B cell (primary cell): Measurements from ENCODE around the gene LRP1-AS. TPM values are rescaled to one million over a fixed set of nuclear protein-coding genes. Genes with fewer than 3 reads are reported as not detected.
"Not testable (repeated sequence)": the region's sequence is repeated elsewhere in the genome, so short reads cannot be mapped to it uniquely, and the experiment has no call there.

Experiments used
- ATAC-seq: fragments of 200-7000 bp; cut with Tn5 transposase; one replicate; pipeline ENCODE4 v1.10.0; 2021; ENCODE audit warnings: low read depth, mild to moderate bottlenecking, moderate number of reproducible peaks, moderate library complexity
- CTCF ChIA-PET: fragments of 350-600 bp; sonication (Branson Sonifier 250); formaldehyde crosslinking; loops from one replicate; lab custom pipeline; 2021; ENCODE audit warnings: antibody characterized with exemption, inconsistent platforms; lab: Charles Lee
- POLR2A ChIA-PET: fragments of 350-600 bp; sonication (Branson Sonifier 250); formaldehyde crosslinking; loops from one replicate; lab custom pipeline; 2021; ENCODE audit warnings: antibody characterized with exemption; lab: Charles Lee
- DNase-seq: peaks from one replicate; pipeline ENCODE4 v3.0.0; 2013
- H2AFZ ChIP-seq: 2 replicates; pipeline ENCODE4 v1.6.1; 2012; ENCODE audit warnings: mild to moderate bottlenecking, low read depth, low read length; ENCODE audit not compliant: insufficient read depth, poor library complexity, severe bottlenecking
- H3K27ac ChIP-seq, 2 donors: 1 replicate in 1 of 2; 2 replicates in 1 of 2; pipeline ENCODE4 v1.5.1; 2012 to 2013; ENCODE audit warnings: low read length in 2 of 2, mild to moderate bottlenecking in 2 of 2, moderate library complexity in 1 of 2
- H3K27me3 ChIP-seq, 4 experiments: fragments of 200-600 bp in 1 of 4; sonication (generic) in 1 of 4; replicated peaks in 1 of 4; 1 replicate in 2 of 4; 2 replicates in 2 of 4; pipeline versions ENCODE4 v1.6.1 to v1.7.0; 2013 to 2016; ENCODE audit warnings: low read length in 3 of 4, mild to moderate bottlenecking in 2 of 4, mixed read lengths in 1 of 4, moderate library complexity in 1 of 4; ENCODE audit not compliant: insufficient read depth in 4 of 4, control insufficient read depth in 3 of 4; ENCODE audit errors: control extremely low read depth in 1 of 4
- H3K36me3 ChIP-seq, 2 experiments: replicated peaks in 1 of 2; 1 replicate in 1 of 2; 2 replicates in 1 of 2; pipeline versions ENCODE4 v1.6.1 to v1.7.1; 2013; ENCODE audit warnings: low read length in 1 of 2; ENCODE audit not compliant: insufficient read depth in 2 of 2, control insufficient read depth in 1 of 2; ENCODE audit errors: control extremely low read depth in 1 of 2, extremely low read depth in 1 of 2
- H3K4me1 ChIP-seq, 2 donors: fragments of 200-600 bp in 1 of 2; sonication (generic) in 1 of 2; 1 replicate in 1 of 2; 2 replicates in 1 of 2; pipeline versions ENCODE4 v1.5.1 to v1.6.1; 2013 to 2017; ENCODE audit warnings: low read length in 2 of 2; ENCODE audit not compliant: control insufficient read depth in 2 of 2, insufficient read depth in 2 of 2
- H3K4me2 ChIP-seq: replicated peaks from 2 replicates; pipeline ENCODE3; 2012; ENCODE audit warnings: mild to moderate bottlenecking, low read depth, low read length; ENCODE audit not compliant: poor library complexity, severe bottlenecking
- H3K4me3 ChIP-seq, 5 experiments: fragments of 200-600 bp in 1 of 5; sonication (generic) in 1 of 5; 1 replicate in 3 of 5; 2 replicates in 2 of 5; pipeline versions ENCODE4 v1.5.1 to v1.7.0; 2011 to 2016; ENCODE audit warnings: low read length in 4 of 5, mild to moderate bottlenecking in 4 of 5, low read depth in 2 of 5, control low read depth in 1 of 5, moderate library complexity in 1 of 5; ENCODE audit not compliant: insufficient read depth in 1 of 5; ENCODE audit errors: control extremely low read depth in 1 of 5, extremely low read depth in 1 of 5
- H3K79me2 ChIP-seq: fragments of 200-600 bp; sonication (generic); one replicate; pipeline ENCODE4 v1.6.0; 2016; ENCODE audit warnings: low read length; ENCODE audit not compliant: control insufficient read depth, insufficient read depth
- H3K9ac ChIP-seq: fragments of 200-600 bp; sonication (generic); 2 replicates; pipeline ENCODE4 v1.6.1; 2017; ENCODE audit warnings: mild to moderate bottlenecking, low read length, moderate library complexity
- H3K9me3 ChIP-seq, 3 donors: one replicate each; pipeline versions ENCODE4 v1.6.1 to v1.7.1; 2013; ENCODE audit warnings: low read length in 2 of 3; ENCODE audit not compliant: control insufficient read depth in 2 of 3, insufficient read depth in 1 of 3; ENCODE audit errors: control extremely low read depth in 1 of 3
- H4K20me1 ChIP-seq: 2 replicates; pipeline ENCODE4 v1.6.0; 2012; ENCODE audit warnings: mild to moderate bottlenecking, low read length; ENCODE audit not compliant: insufficient read depth, control insufficient read depth, poor library complexity, severe bottlenecking
- H3K27ac Mint-ChIP-seq: one replicate; pipeline ENCODE4 v1.8.0; 2021; ENCODE audit warnings: mixed read lengths
- H3K27me3 Mint-ChIP-seq: one replicate; pipeline ENCODE4 v1.8.0; 2021; ENCODE audit warnings: mixed read lengths
- H3K4me1 Mint-ChIP-seq: one replicate; pipeline ENCODE4 v1.8.0; 2021; ENCODE audit warnings: mixed read lengths
- H3K4me3 Mint-ChIP-seq: one replicate; pipeline ENCODE4 v1.8.0; 2021; ENCODE audit warnings: mixed read lengths
- H3K9me3 Mint-ChIP-seq: one replicate; pipeline ENCODE4 v1.8.0; 2022; ENCODE audit warnings: mixed read lengths; ENCODE audit not compliant: insufficient read depth
- EZH2 ChIP-seq: IDR thresholded peaks from 2 replicates; pipeline ENCODE4 v1.6.1; 2012; ENCODE audit warnings: borderline replicate concordance, low read depth, mild to moderate bottlenecking, moderate library complexity, low read length; ENCODE audit not compliant: insufficient read depth, poor library complexity, severe bottlenecking
- WGBS: methylation state at CpG from one replicate; pipeline ENCODE4 v1.1.5; 2013; ENCODE audit warnings: missing lambda C conversion rate; ENCODE audit not compliant: insufficient coverage; 5-methylcytosine and 5-hydroxymethylcytosine counted together
- intact Hi-C: fragments of 100-400 bp; cut with micrococcal nuclease; formaldehyde crosslinking; loops from one replicate; pipeline ENCODE4 v1.10.0; 2022
- polyA plus RNA-seq: library from polyadenylated mRNA; depleted of rRNA; stranded (reverse); fragments of >200 nt; gene quantifications from 2 replicates; pipeline ENCODE4 v1.2.3, GENCODE V29; 2012
- total RNA-seq, 2 donors: library from RNA; stranded (reverse); fragments of 120-200 nt in 1 of 2; gene quantifications; 1 replicate in 1 of 2; 2 replicates in 1 of 2; pipeline versions ENCODE4 v1.2.3 to v1.2.4, GENCODE V29; 2013 to 2022

LRP1-AS gene
- total and polyA plus RNA-seq, 2 donors (not counting 1 experiment from before 2014, with no cell fraction given) = not detected

DNA sequence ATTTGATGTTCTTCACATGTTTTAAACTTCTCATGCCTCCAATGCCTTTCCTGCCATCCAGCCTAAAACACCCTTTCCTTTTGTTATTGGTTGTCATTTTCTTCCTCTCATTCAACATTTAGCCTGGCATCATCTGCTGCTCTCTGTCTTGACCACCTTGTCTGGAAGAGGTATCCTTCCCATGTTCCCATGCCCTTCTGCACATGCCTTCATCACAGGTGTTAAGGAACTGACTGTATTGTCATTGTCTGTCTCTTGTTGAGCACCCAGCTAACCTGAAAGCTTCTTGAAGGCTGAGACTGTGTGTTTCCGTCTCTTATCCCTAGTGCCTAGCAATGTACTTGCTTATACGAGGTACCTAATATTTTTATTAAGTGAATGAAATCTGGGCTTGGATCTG lies 23.6 kb downstream of the LRP1-AS start:
- peaks cover 16 to 23% of the 10 kb centered on the region in 2 donors for H3K4me1 ChIP-seq
- ChIA-PET CTCF (interaction anchor here (0.5 to 8.1 kb wide), 31 partner anchors 8 to 610 kb away, joined by 3 to 108 read pairs (median 5); partner anchors contain the start of genes SHMT2 and STAT6), POLR2A (interaction anchor here (0.6 to 1.0 kb wide), 2 partner anchors 51 to 106 kb away, joined by 3 read pairs; partner anchors contain the start of gene SHMT2)
- DNase-seq (no peak), ATAC-seq (no peak)
- no CpG with 5 or more reads among the region's 2 CpGs for WGBS
- H3K36me3 ChIP-seq = no peaks in the 10 kb centered on the region
- no peak overlapping the region for H3K27ac ChIP-seq
- Mint-ChIP-seq H3K4me1 (peaks cover 12% of the 10 kb centered on the region), H3K9me3 (no peaks in the 10 kb centered on the region), H3K27ac (no peak overlapping the region), H3K4me3 (no peak overlapping the region), H3K27me3 (peaks cover 3% of the 10 kb centered on the region)
- intact Hi-C loops = loop anchor here (1.0 to 2.0 kb wide), 2 partner anchors 49 to 59 kb away; no protein-coding TSS in a partner anchor
- no peak overlapping the region for H3K4me3 ChIP-seq
- TF ChIP-seq EZH2 = no peak
- H2AFZ ChIP-seq = no peak overlapping the region
- H3K79me2 ChIP-seq = no peaks in the 10 kb centered on the region
- H3K27me3 ChIP-seq = peaks cover 0 to 3% (median 0%) of the 10 kb centered on the region in 4 experiments
- H4K20me1 ChIP-seq = no peaks in the 10 kb centered on the region
- H3K9ac ChIP-seq = no peak overlapping the region
- no peak overlapping the region for H3K4me2 ChIP-seq
- peaks cover 0 to 2% (median 0%) of the 10 kb centered on the region in 3 donors for H3K9me3 ChIP-seq

DNA sequence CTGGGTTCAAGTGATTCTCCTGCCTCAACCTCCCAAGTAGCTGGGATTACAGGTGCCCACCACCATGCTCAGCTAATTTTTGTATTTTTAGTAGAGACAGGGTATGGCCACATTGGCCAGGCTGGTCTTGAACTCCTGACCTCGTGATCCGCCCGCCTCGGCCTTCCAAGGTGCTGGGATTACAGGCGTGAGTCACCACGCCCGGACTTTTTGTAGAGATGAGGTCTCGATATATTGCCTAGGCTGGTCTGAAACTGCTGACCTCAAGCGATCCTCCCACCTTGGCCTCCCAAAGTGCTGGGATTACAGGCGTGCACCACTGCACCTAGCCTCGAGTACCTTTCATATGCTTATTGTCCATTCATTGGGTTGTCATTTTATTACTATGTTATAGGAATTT lies 26.7 kb downstream of the LRP1-AS start:
- ATAC-seq, H3K27me3 ChIP-seq, H3K4me2 ChIP-seq, H3K79me2 ChIP-seq, H2AFZ ChIP-seq, H3K27ac Mint-ChIP-seq, H3K9me3 Mint-ChIP-seq, DNase-seq, H4K20me1 ChIP-seq, H3K4me1 Mint-ChIP-seq, H3K9ac ChIP-seq, H3K4me3 ChIP-seq, H3K9me3 ChIP-seq, POLR2A ChIA-PET, H3K27me3 Mint-ChIP-seq, intact Hi-C loops, H3K27ac ChIP-seq, H3K36me3 ChIP-seq, H3K4me3 Mint-ChIP-seq: not testable (repeated sequence)
- CTCF ChIA-PET = interaction anchor here (0.9 to 8.1 kb wide), 5 partner anchors 9 to 53 kb away, joined by 3 to 97 read pairs (median 45); partner anchors contain the start of gene STAT6
- peaks cover 12% of the 10 kb centered on the region in 2 donors for H3K4me1 ChIP-seq
- WGBS = 96% methylated on average over 9 of the region's 11 CpGs
